GM12873 (cell line): ENCODE measurements around the gene AGMO.

Experiments
- TF ChIP-seq, protein P1 (sequence below): IDR thresholded peaks from 2 replicates; pipeline ENCODE4 v1.5.1; 2012; ENCODE audit warnings: low read depth, mild to moderate bottlenecking, moderate library complexity, low read length, control low read depth; ENCODE audit not compliant: insufficient read depth; ENCODE audit errors: missing control alignments

AGMO gene

DNA sequence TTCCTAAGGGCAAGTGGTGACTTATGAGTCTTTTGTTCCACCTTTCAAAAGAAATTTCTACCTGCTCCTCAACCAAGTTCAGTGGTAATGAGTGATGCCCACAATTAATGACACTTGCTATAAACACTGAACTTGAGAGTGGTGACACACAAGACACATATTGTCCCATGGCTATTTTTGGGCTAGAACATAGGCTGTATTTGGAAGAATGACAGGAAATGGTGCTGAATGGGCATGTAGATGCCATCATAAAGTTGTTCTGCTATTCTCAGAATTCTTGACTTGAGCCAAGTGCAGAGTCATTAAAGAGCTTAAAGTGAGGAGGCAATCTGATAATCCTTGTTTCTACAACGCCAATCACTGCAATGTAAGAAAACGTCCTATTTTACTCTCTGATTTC is 313.3 kb downstream of the AGMO start:
- TF ChIP-seq, protein P1, sequence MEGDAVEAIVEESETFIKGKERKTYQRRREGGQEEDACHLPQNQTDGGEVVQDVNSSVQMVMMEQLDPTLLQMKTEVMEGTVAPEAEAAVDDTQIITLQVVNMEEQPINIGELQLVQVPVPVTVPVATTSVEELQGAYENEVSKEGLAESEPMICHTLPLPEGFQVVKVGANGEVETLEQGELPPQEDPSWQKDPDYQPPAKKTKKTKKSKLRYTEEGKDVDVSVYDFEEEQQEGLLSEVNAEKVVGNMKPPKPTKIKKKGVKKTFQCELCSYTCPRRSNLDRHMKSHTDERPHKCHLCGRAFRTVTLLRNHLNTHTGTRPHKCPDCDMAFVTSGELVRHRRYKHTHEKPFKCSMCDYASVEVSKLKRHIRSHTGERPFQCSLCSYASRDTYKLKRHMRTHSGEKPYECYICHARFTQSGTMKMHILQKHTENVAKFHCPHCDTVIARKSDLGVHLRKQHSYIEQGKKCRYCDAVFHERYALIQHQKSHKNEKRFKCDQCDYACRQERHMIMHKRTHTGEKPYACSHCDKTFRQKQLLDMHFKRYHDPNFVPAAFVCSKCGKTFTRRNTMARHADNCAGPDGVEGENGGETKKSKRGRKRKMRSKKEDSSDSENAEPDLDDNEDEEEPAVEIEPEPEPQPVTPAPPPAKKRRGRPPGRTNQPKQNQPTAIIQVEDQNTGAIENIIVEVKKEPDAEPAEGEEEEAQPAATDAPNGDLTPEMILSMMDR = no peak

DNA sequence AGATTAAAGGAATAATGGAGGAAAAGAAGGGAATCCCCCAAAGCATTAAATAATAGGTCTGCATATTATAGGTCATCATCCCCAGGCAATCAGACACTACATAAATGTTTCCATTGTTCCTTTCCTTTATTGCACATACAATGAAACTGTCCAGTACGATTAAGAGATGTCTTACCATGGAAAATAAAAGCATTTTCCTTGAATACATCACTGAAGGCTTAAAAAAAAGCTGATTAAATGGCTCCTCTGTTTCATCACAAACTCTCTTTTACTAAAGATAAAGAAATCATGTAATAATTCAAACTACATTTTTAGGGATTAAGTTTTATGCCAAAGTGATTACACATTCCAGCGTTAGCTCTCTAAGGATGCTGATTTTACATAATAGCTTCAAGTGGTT is 316.0 kb downstream of the AGMO start:
- TF ChIP-seq, protein P1 = no peak

DNA sequence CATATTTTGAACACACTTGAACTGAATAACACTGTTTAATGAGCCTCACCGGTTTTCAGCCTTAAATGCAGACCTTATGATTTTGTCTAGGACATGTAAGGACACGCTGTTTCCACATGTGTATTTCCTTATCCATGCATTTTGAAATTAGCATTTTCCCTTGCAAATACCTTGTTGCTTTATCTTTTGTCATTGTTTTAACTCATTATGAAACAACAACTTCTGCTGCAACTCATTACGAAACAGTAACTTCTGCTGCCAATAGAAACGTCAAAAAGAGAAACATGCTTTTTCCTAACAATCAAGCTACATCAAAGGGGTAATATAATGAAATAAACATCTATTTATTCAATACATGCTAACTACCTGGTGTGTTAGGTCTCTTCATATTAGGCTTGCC is 322.0 kb downstream of the AGMO start:
- TF ChIP-seq, protein P1 = no peak

DNA sequence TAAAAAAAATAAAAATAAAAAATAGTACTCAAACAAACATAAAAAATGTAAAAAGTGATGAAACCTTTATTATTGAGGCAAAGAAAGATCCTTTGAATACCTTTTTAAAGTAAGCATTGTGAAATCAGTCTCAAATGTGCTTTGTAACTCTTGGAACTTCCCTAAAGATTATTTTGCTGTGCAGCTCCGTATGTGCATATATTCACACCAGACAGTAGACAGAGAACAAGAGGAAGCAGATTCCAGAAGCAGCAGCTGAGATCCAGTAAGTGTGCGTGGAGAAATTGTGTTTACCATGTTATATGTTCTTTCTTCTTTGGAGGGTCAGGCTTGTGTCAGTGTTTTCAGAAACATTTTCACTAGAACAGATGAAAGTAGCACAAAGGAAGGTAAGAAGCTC is 324.9 kb downstream of the AGMO start:
- TF ChIP-seq, protein P1 = no peak

DNA sequence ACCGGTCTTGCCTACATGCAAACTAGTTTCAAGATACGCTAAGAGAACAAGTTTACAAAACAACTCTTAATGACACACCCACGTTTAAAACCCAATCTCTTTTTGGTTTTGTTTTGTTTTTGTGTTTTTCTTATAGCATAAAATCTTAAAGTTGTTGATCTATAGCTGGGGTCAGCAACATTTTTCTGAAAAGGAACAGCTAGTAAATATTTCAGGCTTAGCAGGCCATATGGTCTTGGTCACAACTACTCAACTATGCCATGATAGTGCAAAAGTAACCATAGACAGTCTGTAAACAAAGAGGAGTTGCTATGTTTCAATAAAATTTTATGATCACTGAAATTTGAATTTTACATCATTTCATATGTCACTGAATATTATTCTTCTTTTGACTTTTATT is 327.4 kb downstream of the AGMO start:
- TF ChIP-seq, protein P1 = no peak

DNA sequence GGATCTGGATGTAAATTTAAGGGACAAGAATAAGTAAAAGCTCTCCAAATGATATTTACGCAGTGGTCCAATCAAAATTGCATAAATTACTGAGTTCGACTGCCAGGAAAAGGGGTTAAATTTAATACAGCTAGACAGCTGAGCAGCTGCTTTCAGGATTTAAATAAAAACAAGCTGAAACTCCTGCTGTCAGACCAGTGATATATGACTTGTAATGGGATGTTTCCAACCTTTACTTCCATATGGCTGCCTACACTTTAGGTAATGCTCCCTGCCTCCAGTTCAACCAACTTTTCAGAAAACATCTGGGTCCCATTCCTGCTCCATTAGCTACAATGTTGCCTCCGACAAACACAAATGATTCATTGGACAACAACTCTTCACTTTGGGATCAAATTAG is 333.0 kb downstream of the AGMO start:
- TF ChIP-seq, protein P1 = no peak

DNA sequence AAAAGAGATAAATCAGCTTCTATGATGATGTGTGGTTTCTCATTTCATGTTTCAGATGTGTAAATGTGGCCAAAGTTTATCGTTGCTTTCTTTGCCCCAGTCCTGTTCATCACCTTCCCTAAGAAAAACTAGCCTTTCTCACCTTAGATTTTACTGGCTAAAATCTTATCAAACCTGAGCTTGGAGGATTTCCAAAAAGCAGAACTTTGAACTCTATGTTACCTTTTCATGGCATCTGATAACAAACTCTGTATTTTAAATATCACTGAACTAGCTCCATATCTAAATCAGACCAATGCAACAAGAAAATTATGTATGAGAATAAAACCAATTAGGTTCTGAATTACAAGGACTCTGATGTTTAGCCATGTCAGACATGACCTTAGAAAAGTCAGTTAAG is 335.8 kb downstream of the AGMO start:
- TF ChIP-seq, protein P1 = no peak
